GM06990 (cell line): Measurements from ENCODE around the gene MAPK13.

Experiments used
- DNase-seq: peaks from one replicate; pipeline ENCODE4 v3.0.0-alpha.2; 2011; ENCODE audit not compliant: insufficient read length; ENCODE audit errors: extremely low read depth
- H3K27me3 ChIP-seq: replicated peaks from 2 replicates; pipeline ENCODE4 v1.6.0; 2011; ENCODE audit warnings: low read length; ENCODE audit not compliant: control insufficient read depth, insufficient read depth
- H3K36me3 ChIP-seq: 2 replicates; pipeline ENCODE4 v1.5.1; 2011; ENCODE audit warnings: low read length; ENCODE audit not compliant: control insufficient read depth, insufficient read depth
- H3K4me3 ChIP-seq: replicated peaks from 2 replicates; pipeline ENCODE4 v1.5.1; 2011; ENCODE audit warnings: low read depth, mild to moderate bottlenecking, control low read depth, low read length
- CTCF ChIP-seq: IDR thresholded peaks from 2 replicates; pipeline ENCODE4 v1.5.1; 2011; ENCODE audit warnings: low read length, control low read depth, mild to moderate bottlenecking, inconsistent platforms; ENCODE audit not compliant: insufficient read depth, poor library complexity, severe bottlenecking

MAPK13 gene

GRCh38 chr6:36116066-36116864, 14.0 kb upstream of the MAPK13 start:
- no peak for TF ChIP-seq CTCF
- H3K4me3 ChIP-seq, result no peak overlapping the region
- H3K36me3 ChIP-seq, result no peaks in the 10 kb centered on the region; the same call in 1 of the 2 replicates
- H3K27me3 ChIP-seq, result no peaks in the 10 kb centered on the region
- no peak for DNase-seq

- no peak overlapping the region for H3K4me3 ChIP-seq
- TF ChIP-seq CTCF, result no peak
- no peaks in the 10 kb centered on the region for H3K36me3 ChIP-seq
- H3K27me3 ChIP-seq, result no peaks in the 10 kb centered on the region
- DNase-seq, result no peak
Measured at GRCh38 chr6:36116943-36117342, 13.4 kb upstream of the MAPK13 start.

- Histone ChIP-seq H3K4me3 (no peak overlapping the region), H3K36me3 (no peaks in the 10 kb centered on the region), H3K27me3 (no peaks in the 10 kb centered on the region)
- DNase-seq, result no peak
- no peak for TF ChIP-seq CTCF
Measured at GRCh38 chr6:36117658-36118549, 12.4 kb upstream of the MAPK13 start.

- no peaks in the 10 kb centered on the region for H3K36me3 ChIP-seq
- no peak for DNase-seq
- H3K27me3 ChIP-seq, result no peaks in the 10 kb centered on the region
- no peak for TF ChIP-seq CTCF
- H3K4me3 ChIP-seq, result no peak overlapping the region
Measured at GRCh38 chr6:36118550-36119107, 11.7 kb upstream of the MAPK13 start.

GRCh38 chr6:36119209-36119608, 11.1 kb upstream of the MAPK13 start:
- H3K36me3 ChIP-seq, result no peaks in the 10 kb centered on the region
- H3K27me3 ChIP-seq, result no peaks in the 10 kb centered on the region
- no peak overlapping the region for H3K4me3 ChIP-seq
- no peak for TF ChIP-seq CTCF
- no peak for DNase-seq
